Suprapubic skin (tissue), 4 donors: Measurements from ENCODE around the gene FHIP2A.

Source experiments
- CTCF ChIP-seq, 2 donors: fragments of 200-600 bp in 1 of 2; fragments of 450-650 bp in 1 of 2; sonication (generic) in 1 of 2; IDR thresholded peaks; one replicate each; pipeline ENCODE4 v1.5.1; 2016 to 2019; ENCODE audit warnings: antibody characterized with exemption in 2 of 2, mild to moderate bottlenecking in 1 of 2, moderate library complexity in 1 of 2
- EP300 ChIP-seq: sonication (generic); formaldehyde crosslinking; IDR thresholded peaks from one replicate; pipeline ENCODE4 v1.6.1; 2017; ENCODE audit warnings: antibody characterized with exemption
- POLR2A ChIP-seq, 2 donors: fragments of 450-650 bp; IDR thresholded peaks; one replicate each; pipeline ENCODE4 v1.6.1; 2017; ENCODE audit warnings: antibody characterized with exemption in 2 of 2, mild to moderate bottlenecking in 2 of 2, moderate library complexity in 2 of 2
- POLR2AphosphoS5 ChIP-seq, 3 donors: sonication (generic); formaldehyde crosslinking; IDR thresholded peaks; one replicate each; pipeline ENCODE4 v1.6.1; 2017; ENCODE audit warnings: antibody characterized with exemption in 3 of 3

- TF ChIP-seq CTCF (IDR thresholded peaks at IDR 0.05) (no peak), POLR2A (IDR thresholded peaks at IDR 0.05) (no peak), POLR2AphosphoS5 (IDR thresholded peaks at IDR 0.05) (no peak), EP300 (no peak)
These were observed 5.8 kb upstream of the FHIP2A start for GRCh38 chr10:114815791-114816190.
